ENCODE measurements around the gene CIB2. TPM values are rescaled to one million over a fixed set of nuclear protein-coding genes. Genes with fewer than 3 reads are reported as not detected.

CIB2 gene
- total RNA-seq, 1 experiment from 2014 or later, result 17.3 TPM

GRCh38 chr15:78155355-78155939, 24.2 kb upstream of the CIB2 start:
- Histone ChIP-seq H3K4me3 (replicated peaks in 1 of 2; ENCODE audit: low read depth in 1 of 2, low read length in 2 of 2) (no peak overlapping the region), H3K27ac (ENCODE audit: low read depth, low read length) (no peak overlapping the region), H4K20me1 (ENCODE audit: insufficient read depth) (no peaks in the 10 kb centered on the region), H3K4me1 (ENCODE audit: control insufficient read depth in 1 of 2, insufficient read depth in 2 of 2, low read length in 2 of 2) (peaks cover 0 to 7% of the 10 kb centered on the region in 2 experiments; a peak in 3 of 4 replicates), H3K9me3 (ENCODE audit: control insufficient read depth in 1 of 2, insufficient read depth in 1 of 2, low read depth in 1 of 2, low read length in 2 of 2) (no peaks in the 10 kb centered on the region), H2AFZ (ENCODE audit: low read depth, low read length, poor library complexity, severe bottlenecking) (no peak overlapping the region), H3K4me2 (ENCODE audit: low read length) (no peak overlapping the region), H3K9me2 (ENCODE audit: insufficient read depth) (no peaks in the 10 kb centered on the region), H3K79me2 (ENCODE audit: insufficient read depth, low read length) (peaks cover 57% of the 10 kb centered on the region), H3K27me3 (ENCODE audit: insufficient read depth, low read length) (no peaks in the 10 kb centered on the region), H3K9ac (ENCODE audit: low read length) (no peak overlapping the region), H3K36me3 (ENCODE audit: control insufficient read depth in 1 of 2, insufficient read depth in 2 of 2, low read length in 2 of 2) (peaks cover 11 to 24% of the 10 kb centered on the region in 2 experiments; a peak in 3 of 4 replicates)
- intact Hi-C loops (cut with micrococcal nuclease), result no loop called here
- ChIA-PET POLR2A (interaction anchor here (1.3 kb wide), 1 partner anchor 16 kb away, joined by 3 read pairs; no protein-coding TSS in a partner anchor), CTCF (interaction anchor here (1.5 kb wide), 1 partner anchor 42 kb away, joined by 4 read pairs; no protein-coding TSS in a partner anchor), RAD21 (ENCODE audit: low non-redundant PET in 1 of 2, low total read pairs in 2 of 2, uncharacterized antibody in 2 of 2, unreplicated experiment in 2 of 2) (no interaction called here)
- no peak for ATAC-seq
- no peak for DNase-seq (ENCODE audit: low read depth, low spot score)
- no peak for TF ChIP-seq TCF7L2 (IDR thresholded peaks at IDR 0.05; ENCODE audit: borderline replicate concordance, extremely low read depth, insufficient read depth, insufficient read length)
- no peak for TF ChIP-seq CBX3 (IDR thresholded peaks at IDR 0.05; ENCODE audit: low read depth)
- no peak for TF ChIP-seq POLR2A (IDR thresholded peaks at IDR 0.05; ENCODE audit: borderline replicate concordance, extremely low read depth, insufficient read depth, insufficient read length)
- TF ChIP-seq ATF3 (IDR thresholded peaks at IDR 0.05), result no peak
- no peak for TF ChIP-seq SP1 (IDR thresholded peaks at IDR 0.05; ENCODE audit: low read depth)
- TF ChIP-seq ELF1 (IDR thresholded peaks at IDR 0.05; ENCODE audit: borderline replicate concordance, low read depth), result no peak
- BruUV-seq (replicated peaks), result no TSS peak

DNA sequence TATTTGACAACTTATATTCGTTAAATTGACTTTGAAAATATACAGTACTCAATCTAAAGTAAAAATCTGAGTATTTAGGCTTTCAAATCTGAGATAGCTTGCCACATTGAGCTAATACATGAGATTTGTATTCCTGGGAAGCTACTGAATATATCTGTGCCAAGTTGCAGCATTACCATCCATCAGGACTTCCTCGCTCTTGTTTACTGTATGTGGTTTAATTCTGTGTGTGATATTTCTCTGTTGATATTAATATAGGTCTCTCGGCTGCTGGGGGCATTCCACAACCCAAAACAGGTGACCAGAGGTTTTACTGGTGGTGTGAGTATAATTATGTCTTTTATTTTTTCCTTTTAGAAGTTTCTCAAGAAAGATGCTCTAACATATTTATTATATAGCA, 23.7 kb upstream of the CIB2 start:
- H4K20me1 ChIP-seq (ENCODE audit: insufficient read depth), result no peaks in the 10 kb centered on the region
- H3K9me2 ChIP-seq (ENCODE audit: insufficient read depth), result no peaks in the 10 kb centered on the region
- H3K9ac ChIP-seq (ENCODE audit: low read length), result no peak overlapping the region
- ChIA-PET RAD21 (ENCODE audit: low non-redundant PET in 1 of 2, low total read pairs in 2 of 2, uncharacterized antibody in 2 of 2, unreplicated experiment in 2 of 2) (no interaction called here), CTCF (interaction anchor here (1.5 kb wide), 1 partner anchor 42 kb away, joined by 4 read pairs; no protein-coding TSS in a partner anchor), POLR2A (interaction anchor here (1.3 kb wide), 1 partner anchor 16 kb away, joined by 3 read pairs; no protein-coding TSS in a partner anchor)
- TF ChIP-seq, protein P1, sequence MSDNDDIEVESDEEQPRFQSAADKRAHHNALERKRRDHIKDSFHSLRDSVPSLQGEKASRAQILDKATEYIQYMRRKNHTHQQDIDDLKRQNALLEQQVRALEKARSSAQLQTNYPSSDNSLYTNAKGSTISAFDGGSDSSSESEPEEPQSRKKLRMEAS (IDR thresholded peaks at IDR 0.05), result no peak
- TF ChIP-seq, protein P2, sequence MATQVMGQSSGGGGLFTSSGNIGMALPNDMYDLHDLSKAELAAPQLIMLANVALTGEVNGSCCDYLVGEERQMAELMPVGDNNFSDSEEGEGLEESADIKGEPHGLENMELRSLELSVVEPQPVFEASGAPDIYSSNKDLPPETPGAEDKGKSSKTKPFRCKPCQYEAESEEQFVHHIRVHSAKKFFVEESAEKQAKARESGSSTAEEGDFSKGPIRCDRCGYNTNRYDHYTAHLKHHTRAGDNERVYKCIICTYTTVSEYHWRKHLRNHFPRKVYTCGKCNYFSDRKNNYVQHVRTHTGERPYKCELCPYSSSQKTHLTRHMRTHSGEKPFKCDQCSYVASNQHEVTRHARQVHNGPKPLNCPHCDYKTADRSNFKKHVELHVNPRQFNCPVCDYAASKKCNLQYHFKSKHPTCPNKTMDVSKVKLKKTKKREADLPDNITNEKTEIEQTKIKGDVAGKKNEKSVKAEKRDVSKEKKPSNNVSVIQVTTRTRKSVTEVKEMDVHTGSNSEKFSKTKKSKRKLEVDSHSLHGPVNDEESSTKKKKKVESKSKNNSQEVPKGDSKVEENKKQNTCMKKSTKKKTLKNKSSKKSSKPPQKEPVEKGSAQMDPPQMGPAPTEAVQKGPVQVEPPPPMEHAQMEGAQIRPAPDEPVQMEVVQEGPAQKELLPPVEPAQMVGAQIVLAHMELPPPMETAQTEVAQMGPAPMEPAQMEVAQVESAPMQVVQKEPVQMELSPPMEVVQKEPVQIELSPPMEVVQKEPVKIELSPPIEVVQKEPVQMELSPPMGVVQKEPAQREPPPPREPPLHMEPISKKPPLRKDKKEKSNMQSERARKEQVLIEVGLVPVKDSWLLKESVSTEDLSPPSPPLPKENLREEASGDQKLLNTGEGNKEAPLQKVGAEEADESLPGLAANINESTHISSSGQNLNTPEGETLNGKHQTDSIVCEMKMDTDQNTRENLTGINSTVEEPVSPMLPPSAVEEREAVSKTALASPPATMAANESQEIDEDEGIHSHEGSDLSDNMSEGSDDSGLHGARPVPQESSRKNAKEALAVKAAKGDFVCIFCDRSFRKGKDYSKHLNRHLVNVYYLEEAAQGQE (IDR thresholded peaks at IDR 0.05; ENCODE audit: low read depth), result no peak
- TF ChIP-seq CBX3 (IDR thresholded peaks at IDR 0.05; ENCODE audit: low read depth), result no peak
- no peak for TF ChIP-seq EZH2phosphoT487 (IDR thresholded peaks at IDR 0.05; ENCODE audit: borderline replicate concordance)
- no peak for TF ChIP-seq SP1 (IDR thresholded peaks at IDR 0.05; ENCODE audit: low read depth)
- no peak for TF ChIP-seq POLR2A (IDR thresholded peaks at IDR 0.05; ENCODE audit: borderline replicate concordance, extremely low read depth, insufficient read depth, insufficient read length)
- no peak for TF ChIP-seq POLR2AphosphoS5 (IDR thresholded peaks at IDR 0.05; ENCODE audit: low read depth, low read length)
- TF ChIP-seq ZNF274 (IDR thresholded peaks at IDR 0.05; ENCODE audit: low read depth, low read length), result no peak
- no peak for TF ChIP-seq TCF7L2 (IDR thresholded peaks at IDR 0.05; ENCODE audit: borderline replicate concordance, extremely low read depth, insufficient read depth, insufficient read length)
- H3K79me2 ChIP-seq (ENCODE audit: insufficient read depth, low read length), result peaks cover 61% of the 10 kb centered on the region
- peaks cover 11 to 24% of the 10 kb centered on the region in 2 experiments; a peak in 3 of 4 replicates for H3K36me3 ChIP-seq (ENCODE audit: control insufficient read depth in 1 of 2, insufficient read depth in 2 of 2, low read length in 2 of 2)
- BruUV-seq (replicated peaks), result no TSS peak
- no peak overlapping the region for H3K27ac ChIP-seq (ENCODE audit: low read depth, low read length)
- no peak overlapping the region for H3K4me3 ChIP-seq (replicated peaks in 1 of 2; ENCODE audit: low read depth in 1 of 2, low read length in 2 of 2)
- no peak for DNase-seq (ENCODE audit: low read depth, low spot score)
- intact Hi-C loops (cut with micrococcal nuclease), result no loop called here
- no peak overlapping the region for H2AFZ ChIP-seq (ENCODE audit: low read depth, low read length, poor library complexity, severe bottlenecking)
- no peak overlapping the region for H3K4me2 ChIP-seq (ENCODE audit: low read length)
- H3K27me3 ChIP-seq (ENCODE audit: insufficient read depth, low read length), result no peaks in the 10 kb centered on the region
- peaks cover 4 to 12% of the 10 kb centered on the region in 2 experiments; a peak in 3 of 4 replicates for H3K4me1 ChIP-seq (ENCODE audit: control insufficient read depth in 1 of 2, insufficient read depth in 2 of 2, low read length in 2 of 2)
- H3K9me3 ChIP-seq (ENCODE audit: control insufficient read depth in 1 of 2, insufficient read depth in 1 of 2, low read depth in 1 of 2, low read length in 2 of 2), result no peaks in the 10 kb centered on the region
- ATAC-seq, result no peak

Data from HCT116 (cell line).